SK-N-SH (cell line): ENCODE data around the gene TTC38. TPM values are rescaled to one million over a fixed set of nuclear protein-coding genes. Genes with fewer than 3 reads are reported as not detected.

Experiments used
- CTCF ChIA-PET: fragments of 300-600, 350-600 bp; formaldehyde crosslinking; extraction: SDS; loops from one replicate; lab custom pipeline; 2021; lab: Yijun Ruan, JAX
- POLR2A ChIA-PET: fragments of 350-600 bp; sonication (Branson Sonifier 250); formaldehyde crosslinking; extraction: SDS; loops from one replicate; lab custom pipeline; 2020; ENCODE audit warnings: antibody characterized with exemption, inconsistent platforms; lab: Yijun Ruan, JAX
- DNase-seq: peaks from one replicate; pipeline ENCODE4 v3.0.0; 2012
- H2AFZ ChIP-seq: fragments of 200-600 bp; sonication (generic); 2 replicates; pipeline ENCODE4 v1.8.1; 2016; ENCODE audit warnings: antibody characterized with exemption, mild to moderate bottlenecking, low read depth
- H3F3A ChIP-seq: fragments of 200-600 bp; sonication (generic); replicated peaks from 2 replicates; pipeline ENCODE3; 2016; ENCODE audit warnings: antibody characterized with exemption, mild to moderate bottlenecking; ENCODE audit not compliant: insufficient read depth
- H3K27ac ChIP-seq, 2 experiments: fragments of 200-500 bp in 1 of 2; fragments of 200-600 bp in 1 of 2; sonication (Bioruptor generic) in 1 of 2; sonication (generic), shearing (Covaris generic) in 1 of 2; 2 replicates each; pipeline versions ENCODE4 v1.5.1 to v1.6.1; 2014 to 2016; ENCODE audit warnings: low read depth in 2 of 2, inconsistent platforms in 1 of 2, low read length in 1 of 2, mild to moderate bottlenecking in 1 of 2, mixed read lengths in 1 of 2
- H3K27me3 ChIP-seq: fragments of 200-600 bp; sonication (generic), shearing (Covaris generic); 2 replicates; pipeline ENCODE4 v1.6.1; 2016; ENCODE audit warnings: mixed run types; ENCODE audit not compliant: insufficient read depth
- H3K36me3 ChIP-seq, 2 experiments: fragments of 200-500 bp in 1 of 2; fragments of 200-600 bp in 1 of 2; sonication (Bioruptor generic) in 1 of 2; sonication (generic) in 1 of 2; replicated peaks in 1 of 2; 2 replicates each; pipeline versions ENCODE3 to v1.5.1; 2014 to 2016; ENCODE audit warnings: low read length in 1 of 2, mild to moderate bottlenecking in 1 of 2; ENCODE audit not compliant: insufficient read depth in 2 of 2, control insufficient read depth in 1 of 2
- H3K4me1 ChIP-seq, 2 experiments: fragments of 200-500 bp in 1 of 2; fragments of 200-600 bp in 1 of 2; sonication (Bioruptor generic) in 1 of 2; sonication (generic), shearing (Covaris generic) in 1 of 2; 2 replicates each; pipeline versions ENCODE4 v1.5.1 to v1.6.1; 2014 to 2016; ENCODE audit warnings: low read depth in 1 of 2, low read length in 1 of 2, mixed run types in 1 of 2; ENCODE audit not compliant: insufficient read depth in 2 of 2, control insufficient read depth in 1 of 2
- H3K4me2 ChIP-seq: fragments of 200-600 bp; sonication (generic), shearing (Covaris generic); 2 replicates; pipeline ENCODE4 v1.6.1; 2017; ENCODE audit warnings: mixed run types
- H3K4me3 ChIP-seq, 2 experiments: fragments of 200-500 bp in 1 of 2; fragments of 200-600 bp in 1 of 2; sonication (Bioruptor generic) in 1 of 2; sonication (generic), shearing (Covaris generic) in 1 of 2; 2 replicates each; pipeline versions ENCODE4 v1.5.1 to v1.8.1; 2014 to 2016; ENCODE audit warnings: low read depth in 2 of 2, inconsistent platforms in 1 of 2, low read length in 1 of 2, mild to moderate bottlenecking in 1 of 2, mixed read lengths in 1 of 2, moderate library complexity in 1 of 2
- H3K79me2 ChIP-seq: fragments of 200-600 bp; sonication (generic); 2 replicates; pipeline ENCODE4 v1.8.1; 2017; ENCODE audit warnings: mild to moderate bottlenecking; ENCODE audit not compliant: insufficient read depth
- H3K9ac ChIP-seq: fragments of 200-600 bp; sonication (generic); 2 replicates; pipeline ENCODE4 v1.6.1; 2017; ENCODE audit warnings: mixed run types
- H3K9me2 ChIP-seq: fragments of 200-600 bp; sonication (generic); 2 replicates; pipeline ENCODE4 v1.6.1; 2017; ENCODE audit warnings: mixed run types
- H3K9me3 ChIP-seq: fragments of 200-600 bp; sonication (generic); 2 replicates; pipeline ENCODE4 v1.6.1; 2017; ENCODE audit warnings: mixed run types, mild to moderate bottlenecking, moderate library complexity
- H4K20me1 ChIP-seq: fragments of 200-600 bp; sonication (generic); 2 replicates; pipeline ENCODE4 v1.6.1; 2017; ENCODE audit warnings: mild to moderate bottlenecking, mixed run types; ENCODE audit not compliant: insufficient read depth
- EP300 ChIP-seq, 2 experiments: IDR thresholded peaks; 2 replicates each; pipeline versions ENCODE4 v1.4.0 to v1.6.1; 2012; ENCODE audit warnings: borderline replicate concordance in 1 of 2, low read depth in 1 of 2, low read length in 1 of 2
- FOXM1 ChIP-seq: IDR thresholded peaks from 2 replicates; pipeline ENCODE4 v1.4.0; 2012; ENCODE audit warnings: low read depth, mild to moderate bottlenecking
- GABPA ChIP-seq: IDR thresholded peaks from 2 replicates; pipeline ENCODE4 v1.4.0; 2012; ENCODE audit warnings: low read depth, mild to moderate bottlenecking
- GATA2 ChIP-seq: sonication (generic); formaldehyde crosslinking; IDR thresholded peaks from 2 replicates; pipeline ENCODE4 v1.5.0; 2020; ENCODE audit warnings: mild to moderate bottlenecking, missing genetic modification reagents
- JUND ChIP-seq: IDR thresholded peaks from 2 replicates; pipeline ENCODE4 v1.4.0; 2012
- MEF2A ChIP-seq: IDR thresholded peaks from 2 replicates; pipeline ENCODE4 v1.4.0; 2012; ENCODE audit warnings: low read depth, borderline replicate concordance
- RCOR1 ChIP-seq: fragments of 150-350 bp; IDR thresholded peaks from 2 replicates; pipeline ENCODE4 v1.6.1; 2017; ENCODE audit warnings: antibody characterized with exemption, low read length
- RFX5 ChIP-seq: IDR thresholded peaks from 2 replicates; pipeline ENCODE4 v1.6.1; 2012; ENCODE audit warnings: mild to moderate bottlenecking, improper control_type of control experiment, low read length
- SIN3A ChIP-seq: IDR thresholded peaks from 2 replicates; pipeline ENCODE4 v1.6.1; 2012; ENCODE audit warnings: low read depth, mild to moderate bottlenecking, low read length, moderate library complexity, borderline replicate concordance
- TAF1 ChIP-seq: IDR thresholded peaks from 2 replicates; pipeline ENCODE4 v1.6.1; 2012; ENCODE audit warnings: low read depth, mild to moderate bottlenecking, low read length, moderate library complexity, borderline replicate concordance
- TCF12 ChIP-seq: IDR thresholded peaks from 2 replicates; pipeline ENCODE4 v1.4.0; 2012
- USF2 ChIP-seq: fragments of 150-350 bp; IDR thresholded peaks from 2 replicates; pipeline ENCODE4 v1.6.1; 2017; ENCODE audit warnings: antibody characterized with exemption, low read length, low read depth, borderline replicate concordance
- YY1 ChIP-seq: IDR thresholded peaks from 2 replicates; pipeline ENCODE4 v1.4.0; 2012; ENCODE audit warnings: low read depth, mild to moderate bottlenecking
- WGBS: methylation state at CpG from one replicate; pipeline ENCODE4 v1.1.6; 2017; ENCODE audit warnings: low lambda C conversion rate; 5-methylcytosine and 5-hydroxymethylcytosine counted together
- polyA plus RNA-seq, 3 experiments: library from polyadenylated mRNA; depleted of rRNA; stranded (reverse); fragments of >200 nt; gene quantifications; 2 replicates each; pipeline ENCODE4 v1.2.3, GENCODE V29; 2012
- TF ChIP-seq, protein P1 (sequence below): IDR thresholded peaks from 2 replicates; pipeline ENCODE4 v1.4.0; 2012; ENCODE audit warnings: low read depth, borderline replicate concordance
- TF ChIP-seq, protein P2 (sequence below): IDR thresholded peaks from 2 replicates; pipeline ENCODE4 v1.4.0; 2012; ENCODE audit warnings: low read depth
- TF ChIP-seq, protein P3 (sequence below): fragments of 200-600 bp; sonication (generic); IDR thresholded peaks from 2 replicates; pipeline ENCODE4 v1.6.1; 2017; ENCODE audit warnings: antibody characterized with exemption, mild to moderate bottlenecking, moderate library complexity
- TF ChIP-seq, protein P4 (sequence below): IDR thresholded peaks from 2 replicates; pipeline ENCODE4; 2012

The TTC38 gene
- polyA plus RNA-seq, 1 of the 3 experiments (the other 2 are of a cell fraction), result 24.0 TPM

GRCh38 chr22:46225631-46226030 is 42.2 kb upstream of the TTC38 start:
- Histone ChIP-seq H3K27ac (no peak overlapping the region), H3K79me2 (no peaks in the 10 kb centered on the region), H3K36me3 (peaks cover 2 to 5% of the 10 kb centered on the region in 2 experiments), H3K4me1 (peaks cover 0 to 10% of the 10 kb centered on the region in 2 experiments; a peak in 1 of 4 replicates), H3F3A (no peaks in the 10 kb centered on the region), H3K4me2 (no peak overlapping the region), H3K9me3 (no peaks in the 10 kb centered on the region), H3K9me2 (no peaks in the 10 kb centered on the region), H3K27me3 (no peaks in the 10 kb centered on the region), H3K9ac (no peak overlapping the region), H4K20me1 (no peaks in the 10 kb centered on the region), H3K4me3 (no peak overlapping the region), H2AFZ (no peak overlapping the region)
- ChIA-PET CTCF (interaction anchor here (1.2 kb wide), 1 partner anchor 10 kb away, joined by 4 read pairs; no protein-coding TSS in a partner anchor), POLR2A (no interaction called here)
- WGBS, result 95% methylated on average over 7 of the region's 7 CpGs
- no peak for TF ChIP-seq RCOR1
- TF ChIP-seq, protein P1, sequence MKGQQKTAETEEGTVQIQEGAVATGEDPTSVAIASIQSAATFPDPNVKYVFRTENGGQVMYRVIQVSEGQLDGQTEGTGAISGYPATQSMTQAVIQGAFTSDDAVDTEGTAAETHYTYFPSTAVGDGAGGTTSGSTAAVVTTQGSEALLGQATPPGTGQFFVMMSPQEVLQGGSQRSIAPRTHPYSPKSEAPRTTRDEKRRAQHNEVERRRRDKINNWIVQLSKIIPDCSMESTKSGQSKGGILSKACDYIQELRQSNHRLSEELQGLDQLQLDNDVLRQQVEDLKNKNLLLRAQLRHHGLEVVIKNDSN, result no peak
- TF ChIP-seq, protein P2, sequence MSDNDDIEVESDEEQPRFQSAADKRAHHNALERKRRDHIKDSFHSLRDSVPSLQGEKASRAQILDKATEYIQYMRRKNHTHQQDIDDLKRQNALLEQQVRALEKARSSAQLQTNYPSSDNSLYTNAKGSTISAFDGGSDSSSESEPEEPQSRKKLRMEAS, result no peak
- TF ChIP-seq TCF12, result no peak
- no peak for TF ChIP-seq JUND
- TF ChIP-seq FOXM1, result no peak
- TF ChIP-seq MEF2A, result no peak
- no peak for TF ChIP-seq GABPA
- no peak for TF ChIP-seq USF2
- TF ChIP-seq EP300 (IDR thresholded peaks at IDR 0.05; ENCODE audit: borderline replicate concordance in 1 of 2, low read depth in 1 of 2, low read length in 1 of 2), result no peak
- TF ChIP-seq, protein P3, sequence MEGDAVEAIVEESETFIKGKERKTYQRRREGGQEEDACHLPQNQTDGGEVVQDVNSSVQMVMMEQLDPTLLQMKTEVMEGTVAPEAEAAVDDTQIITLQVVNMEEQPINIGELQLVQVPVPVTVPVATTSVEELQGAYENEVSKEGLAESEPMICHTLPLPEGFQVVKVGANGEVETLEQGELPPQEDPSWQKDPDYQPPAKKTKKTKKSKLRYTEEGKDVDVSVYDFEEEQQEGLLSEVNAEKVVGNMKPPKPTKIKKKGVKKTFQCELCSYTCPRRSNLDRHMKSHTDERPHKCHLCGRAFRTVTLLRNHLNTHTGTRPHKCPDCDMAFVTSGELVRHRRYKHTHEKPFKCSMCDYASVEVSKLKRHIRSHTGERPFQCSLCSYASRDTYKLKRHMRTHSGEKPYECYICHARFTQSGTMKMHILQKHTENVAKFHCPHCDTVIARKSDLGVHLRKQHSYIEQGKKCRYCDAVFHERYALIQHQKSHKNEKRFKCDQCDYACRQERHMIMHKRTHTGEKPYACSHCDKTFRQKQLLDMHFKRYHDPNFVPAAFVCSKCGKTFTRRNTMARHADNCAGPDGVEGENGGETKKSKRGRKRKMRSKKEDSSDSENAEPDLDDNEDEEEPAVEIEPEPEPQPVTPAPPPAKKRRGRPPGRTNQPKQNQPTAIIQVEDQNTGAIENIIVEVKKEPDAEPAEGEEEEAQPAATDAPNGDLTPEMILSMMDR, result no peak
- no peak for TF ChIP-seq YY1
- TF ChIP-seq, protein P4, sequence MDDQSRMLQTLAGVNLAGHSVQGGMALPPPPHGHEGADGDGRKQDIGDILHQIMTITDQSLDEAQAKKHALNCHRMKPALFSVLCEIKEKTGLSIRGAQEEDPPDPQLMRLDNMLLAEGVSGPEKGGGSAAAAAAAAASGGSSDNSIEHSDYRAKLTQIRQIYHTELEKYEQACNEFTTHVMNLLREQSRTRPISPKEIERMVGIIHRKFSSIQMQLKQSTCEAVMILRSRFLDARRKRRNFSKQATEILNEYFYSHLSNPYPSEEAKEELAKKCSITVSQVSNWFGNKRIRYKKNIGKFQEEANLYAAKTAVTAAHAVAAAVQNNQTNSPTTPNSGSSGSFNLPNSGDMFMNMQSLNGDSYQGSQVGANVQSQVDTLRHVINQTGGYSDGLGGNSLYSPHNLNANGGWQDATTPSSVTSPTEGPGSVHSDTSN, result no peak
- no peak for TF ChIP-seq SIN3A
- no peak for DNase-seq

GRCh38 chr22:46226577-46226976 is 41.2 kb upstream of the TTC38 start:
- H3K79me2 ChIP-seq, result no peaks in the 10 kb centered on the region
- H3K4me2 ChIP-seq, result no peak overlapping the region
- no peak for DNase-seq
- H3K36me3 ChIP-seq, result peaks cover 2 to 5% of the 10 kb centered on the region in 2 experiments
- ChIA-PET POLR2A (no interaction called here), CTCF (interaction anchor here (1.1 to 1.4 kb wide), 4 partner anchors 9 to 41 kb away, joined by 3 to 4 read pairs (median 4); partner anchors contain the start of gene TTC38)
- WGBS, result 92% methylated on average over 7 of the region's 7 CpGs
- no peak overlapping the region for H3K4me3 ChIP-seq
- H3K4me1 ChIP-seq, result peaks cover 0 to 10% of the 10 kb centered on the region in 2 experiments; a peak in 1 of 4 replicates
- no peaks in the 10 kb centered on the region for H3K9me2 ChIP-seq
- H3K27ac ChIP-seq, result no peak overlapping the region
- no peaks in the 10 kb centered on the region for H3K27me3 ChIP-seq
- no peak for TF ChIP-seq GATA2 (CRISPR knock-in tag)
- TF ChIP-seq EP300 (IDR thresholded peaks at IDR 0.05; ENCODE audit: borderline replicate concordance in 1 of 2, low read depth in 1 of 2, low read length in 1 of 2), result no peak
- TF ChIP-seq RFX5, result no peak
- no peak for TF ChIP-seq MEF2A
- no peak for TF ChIP-seq TAF1
- no peaks in the 10 kb centered on the region for H3F3A ChIP-seq
- no peak overlapping the region for H2AFZ ChIP-seq
- no peak overlapping the region for H3K9ac ChIP-seq
- no peaks in the 10 kb centered on the region for H4K20me1 ChIP-seq
- no peaks in the 10 kb centered on the region for H3K9me3 ChIP-seq
